ENCODE data around the gene RBMS3.
"Not testable (repeated sequence)": the region's sequence is repeated elsewhere in the genome, so short reads cannot be mapped to it uniquely, and the experiment has no call there.

The RBMS3 gene

GRCh38 chr3:30004481-30004880 lies 723.6 kb downstream of the RBMS3 start:
- Mint-ChIP-seq H3K4me1 (ENCODE audit: low read depth) (peaks cover 2% of the 10 kb centered on the region), H3K27ac (no peak overlapping the region), H3K4me3 (no peak overlapping the region), H3K36me3 (ENCODE audit: low read depth) (no peaks in the 10 kb centered on the region), H3K9me3 (no peaks in the 10 kb centered on the region), H3K27me3 (ENCODE audit: low read depth) (peaks cover 9% of the 10 kb centered on the region)

DNA sequence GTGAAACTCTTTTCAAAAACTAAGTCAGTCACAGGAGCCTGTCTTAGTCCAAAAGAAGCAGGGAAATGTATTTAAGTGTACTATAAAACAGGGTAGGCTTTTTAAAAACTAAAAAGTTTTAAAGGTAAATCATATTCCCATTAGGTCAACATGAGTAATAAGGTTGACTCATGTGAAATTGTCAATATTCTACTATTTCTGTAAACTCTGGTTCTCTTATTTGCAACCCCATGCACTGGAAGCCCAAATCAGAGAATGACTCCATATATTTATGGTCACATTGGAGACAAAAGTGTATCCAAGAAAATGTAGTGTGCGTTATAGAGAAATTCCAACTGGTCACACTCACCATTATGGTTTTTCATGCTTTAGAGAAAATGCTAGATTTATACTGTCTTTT lies 725.2 kb downstream of the RBMS3 start:
- no peaks in the 10 kb centered on the region for H3K36me3 Mint-ChIP-seq (ENCODE audit: low read depth)
- H3K4me1 Mint-ChIP-seq (ENCODE audit: low read depth), result peaks cover 2% of the 10 kb centered on the region
- no peak overlapping the region for H3K4me3 Mint-ChIP-seq
- H3K27me3 Mint-ChIP-seq (ENCODE audit: low read depth), result peaks cover 11% of the 10 kb centered on the region
- H3K27ac Mint-ChIP-seq, result no peak overlapping the region
- H3K9me3 Mint-ChIP-seq, result no peaks in the 10 kb centered on the region

DNA sequence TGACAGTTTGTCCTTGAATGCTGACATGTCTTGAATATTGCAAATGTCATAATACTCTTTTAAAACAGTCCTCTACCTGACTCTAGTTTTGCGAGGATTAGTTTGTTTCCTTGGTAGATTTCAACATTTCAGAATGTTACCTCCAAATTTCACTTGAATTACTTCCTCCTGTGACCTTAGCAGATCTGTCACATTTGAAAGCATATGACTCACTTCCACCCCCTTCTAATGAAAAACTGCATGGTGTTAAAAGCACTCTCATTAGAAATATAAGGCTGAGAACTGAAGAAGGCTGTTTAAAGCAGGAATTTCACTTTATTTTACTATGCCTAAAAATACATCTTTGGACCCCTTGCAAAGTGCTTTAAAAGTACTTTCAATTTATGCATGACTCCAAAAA lies 726.8 kb downstream of the RBMS3 start:
- Mint-ChIP-seq H3K4me1 (ENCODE audit: low read depth) (peaks cover 2% of the 10 kb centered on the region), H3K4me3 (no peak overlapping the region), H3K27ac (no peak overlapping the region), H3K27me3 (ENCODE audit: low read depth) (peaks cover 17% of the 10 kb centered on the region), H3K9me3 (no peaks in the 10 kb centered on the region), H3K36me3 (ENCODE audit: low read depth) (no peaks in the 10 kb centered on the region)

- Mint-ChIP-seq H3K9me3 (no peaks in the 10 kb centered on the region), H3K27me3 (ENCODE audit: low read depth) (peaks cover 21% of the 10 kb centered on the region), H3K36me3 (ENCODE audit: low read depth) (no peaks in the 10 kb centered on the region), H3K4me1 (ENCODE audit: low read depth) (peaks cover 2% of the 10 kb centered on the region), H3K27ac (no peak overlapping the region), H3K4me3 (no peak overlapping the region)
These were observed 730.4 kb downstream of the RBMS3 start for GRCh38 chr3:30011237-30011803.

DNA sequence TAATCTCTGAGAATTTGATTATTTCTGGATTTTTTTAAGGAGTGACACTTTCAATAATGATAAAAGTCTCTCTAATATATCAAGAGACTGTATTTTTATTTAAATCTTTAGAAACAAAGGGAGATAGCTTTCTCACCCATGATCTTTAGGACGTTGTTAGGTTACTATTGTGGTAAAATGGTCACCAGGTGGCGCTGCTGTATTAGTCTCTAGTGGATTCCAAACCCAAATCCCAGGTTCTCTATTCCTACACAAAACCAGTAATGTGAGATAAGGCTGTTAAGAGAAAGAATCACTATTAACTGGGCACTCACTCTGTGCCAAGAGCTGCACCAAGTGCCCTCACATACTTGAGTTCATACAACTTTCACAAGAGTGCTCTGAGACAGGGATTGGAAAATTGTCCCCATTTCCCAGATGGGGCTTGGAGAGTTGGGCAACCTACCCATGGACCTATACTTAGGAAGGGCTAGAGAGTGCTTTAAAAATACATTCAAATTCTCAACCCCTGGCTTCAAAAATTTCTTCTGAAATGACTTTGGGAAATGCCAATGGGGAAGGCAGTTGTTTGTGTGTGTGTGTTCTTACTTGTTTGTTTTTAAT lies 732.2 kb downstream of the RBMS3 start:
- Mint-ChIP-seq H3K4me1 (ENCODE audit: low read depth) (no peaks in the 10 kb centered on the region), H3K27me3 (ENCODE audit: low read depth) (peaks cover 24% of the 10 kb centered on the region), H3K27ac (no peak overlapping the region), H3K9me3 (no peaks in the 10 kb centered on the region), H3K36me3 (ENCODE audit: low read depth) (no peaks in the 10 kb centered on the region), H3K4me3 (no peak overlapping the region)

DNA sequence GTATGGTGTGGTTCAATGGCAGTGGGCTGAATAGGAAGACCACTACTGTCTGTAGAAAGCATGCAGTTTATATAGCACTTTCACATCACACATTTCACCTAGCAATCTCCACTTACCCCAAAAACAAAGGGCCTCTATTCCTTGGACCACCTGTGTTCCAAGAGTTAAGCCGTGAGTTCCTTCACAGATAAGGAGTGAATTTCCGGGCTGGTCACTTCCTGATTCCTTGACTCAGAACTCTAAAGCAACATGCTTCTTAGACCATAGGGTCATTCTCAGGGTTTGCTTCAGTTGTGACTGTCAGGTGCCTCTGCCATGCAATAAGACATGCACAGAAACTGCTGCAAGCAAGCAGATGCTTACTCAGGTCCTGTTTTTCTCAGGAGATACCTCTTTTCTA lies 737.0 kb downstream of the RBMS3 start:
- Mint-ChIP-seq H3K9me3 (no peaks in the 10 kb centered on the region), H3K36me3 (ENCODE audit: low read depth) (no peaks in the 10 kb centered on the region), H3K4me1 (ENCODE audit: low read depth) (no peaks in the 10 kb centered on the region), H3K4me3 (no peak overlapping the region), H3K27ac (no peak overlapping the region), H3K27me3 (ENCODE audit: low read depth) (peaks cover 36% of the 10 kb centered on the region)

DNA sequence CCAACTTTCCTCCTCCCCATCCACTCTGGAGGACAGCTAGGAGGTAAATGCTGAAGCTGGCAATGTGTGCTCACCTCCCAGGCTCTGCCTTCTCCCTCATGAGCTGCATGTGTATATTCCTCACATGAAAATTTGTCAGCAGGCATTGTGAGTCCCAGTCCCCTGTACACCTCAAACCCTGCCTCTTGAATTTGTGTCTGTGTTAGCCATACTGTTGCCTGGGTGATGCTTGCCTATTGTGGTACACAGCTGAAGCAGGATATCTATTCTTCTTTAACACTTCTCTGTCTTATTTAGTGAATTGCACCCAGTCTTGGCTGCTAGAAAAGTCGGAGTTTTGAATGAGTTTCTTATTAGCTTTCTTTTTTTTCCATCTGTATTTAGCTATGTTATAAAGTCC lies 739.5 kb downstream of the RBMS3 start:
- Mint-ChIP-seq H3K36me3 (ENCODE audit: low read depth) (no peaks in the 10 kb centered on the region), H3K27ac (no peak overlapping the region), H3K9me3 (no peaks in the 10 kb centered on the region), H3K4me3 (no peak overlapping the region), H3K4me1 (ENCODE audit: low read depth) (no peaks in the 10 kb centered on the region), H3K27me3 (ENCODE audit: low read depth) (peaks cover 39% of the 10 kb centered on the region)

DNA sequence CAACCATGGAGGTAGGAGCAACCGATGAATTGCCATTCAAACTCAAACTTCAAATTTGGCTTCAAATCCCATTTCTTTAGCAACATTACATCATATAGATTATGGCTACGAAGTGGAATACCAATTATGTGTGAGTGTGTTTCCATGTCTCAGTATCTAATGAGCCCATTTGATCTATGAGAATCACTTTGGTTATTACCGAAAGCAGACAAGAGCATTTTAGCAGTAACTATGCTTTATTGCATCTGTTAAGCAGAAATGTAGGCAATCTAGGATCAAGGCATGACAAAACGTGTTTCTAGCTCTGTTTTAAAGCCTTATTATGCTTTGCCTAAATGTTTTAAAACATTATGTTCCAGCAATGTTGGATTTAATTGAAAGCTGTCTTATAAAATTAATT lies 743.6 kb downstream of the RBMS3 start:
- H3K4me1 Mint-ChIP-seq (ENCODE audit: low read depth), result no peaks in the 10 kb centered on the region
- no peaks in the 10 kb centered on the region for H3K36me3 Mint-ChIP-seq (ENCODE audit: low read depth)
- H3K4me3 Mint-ChIP-seq, result no peak overlapping the region
- peaks cover 45% of the 10 kb centered on the region for H3K27me3 Mint-ChIP-seq (ENCODE audit: low read depth)
- no peak overlapping the region for H3K27ac Mint-ChIP-seq
- H3K9me3 Mint-ChIP-seq, result no peaks in the 10 kb centered on the region

GRCh38 chr3:30026851-30027250 lies 746.0 kb downstream of the RBMS3 start:
- H3K36me3 Mint-ChIP-seq (ENCODE audit: low read depth), result no peaks in the 10 kb centered on the region
- H3K4me1 Mint-ChIP-seq (ENCODE audit: low read depth), result no peaks in the 10 kb centered on the region
- peaks cover 47% of the 10 kb centered on the region for H3K27me3 Mint-ChIP-seq (ENCODE audit: low read depth)
- H3K9me3 Mint-ChIP-seq, result no peaks in the 10 kb centered on the region
- H3K4me3 Mint-ChIP-seq, result no peak overlapping the region
- no peak overlapping the region for H3K27ac Mint-ChIP-seq

GRCh38 chr3:30034246-30034991 lies 753.5 kb downstream of the RBMS3 start:
- H3K4me1 Mint-ChIP-seq (ENCODE audit: low read depth), result peaks cover 2% of the 10 kb centered on the region
- H3K27me3 Mint-ChIP-seq (ENCODE audit: low read depth), result peaks cover 44% of the 10 kb centered on the region
- no peaks in the 10 kb centered on the region for H3K36me3 Mint-ChIP-seq (ENCODE audit: low read depth)
- no peaks in the 10 kb centered on the region for H3K9me3 Mint-ChIP-seq
- H3K4me3 Mint-ChIP-seq, result no peak overlapping the region
- no peak overlapping the region for H3K27ac Mint-ChIP-seq

- Mint-ChIP-seq H3K4me1 (ENCODE audit: low read depth) (peaks cover 2% of the 10 kb centered on the region), H3K36me3 (ENCODE audit: low read depth) (no peaks in the 10 kb centered on the region), H3K4me3 (no peak overlapping the region), H3K27me3 (ENCODE audit: low read depth) (peaks cover 44% of the 10 kb centered on the region), H3K9me3 (no peaks in the 10 kb centered on the region), H3K27ac (no peak overlapping the region)
These were observed 755.2 kb downstream of the RBMS3 start for GRCh38 chr3:30035935-30036567.

DNA sequence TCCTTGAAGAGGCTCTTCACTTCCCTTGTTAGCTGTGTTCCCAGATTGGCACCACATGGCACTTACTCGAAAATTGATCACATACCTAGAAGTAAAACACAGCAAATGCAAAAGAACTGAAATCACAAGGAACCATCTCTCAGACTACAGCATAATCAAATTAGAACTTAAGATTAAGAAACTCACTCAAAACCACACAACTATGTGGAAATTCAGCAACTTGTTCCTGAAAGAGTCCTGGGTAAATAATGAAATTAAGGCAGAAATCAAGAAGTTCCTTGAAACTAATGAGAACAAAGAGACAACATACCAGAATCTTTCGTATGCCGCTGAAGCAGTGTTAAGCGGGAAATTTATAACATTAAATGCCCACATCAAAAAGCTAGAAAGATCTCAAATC lies 759.3 kb downstream of the RBMS3 start:
- H3K4me3 Mint-ChIP-seq, result no peak overlapping the region
- no peaks in the 10 kb centered on the region for H3K9me3 Mint-ChIP-seq
- no peaks in the 10 kb centered on the region for H3K36me3 Mint-ChIP-seq (ENCODE audit: low read depth)
- H3K4me1 Mint-ChIP-seq (ENCODE audit: low read depth), result no peaks in the 10 kb centered on the region
- H3K27me3 Mint-ChIP-seq (ENCODE audit: low read depth), result peaks cover 31% of the 10 kb centered on the region
- H3K27ac Mint-ChIP-seq, result no peak overlapping the region

DNA sequence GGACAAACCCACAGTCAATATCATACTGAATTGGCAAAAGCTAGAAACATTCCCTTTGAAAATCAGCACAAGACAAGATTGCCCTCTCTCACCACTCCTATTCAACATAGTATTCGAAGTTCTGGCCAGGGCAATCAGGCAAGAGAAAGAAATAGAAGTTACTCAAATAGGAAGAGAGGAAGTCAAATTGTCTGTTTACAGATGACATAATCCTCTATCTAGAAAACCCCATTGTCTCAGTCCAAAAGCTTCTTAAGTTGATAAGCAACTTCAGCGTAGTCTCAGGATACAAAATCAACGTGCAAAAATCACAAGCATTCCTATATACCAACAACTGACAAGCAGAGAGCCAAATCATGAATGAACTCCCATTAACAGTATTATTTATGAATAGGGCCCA lies 760.6 kb downstream of the RBMS3 start:
- H3K27ac Mint-ChIP-seq; H3K36me3 Mint-ChIP-seq (ENCODE audit: low read depth); H3K4me1 Mint-ChIP-seq (ENCODE audit: low read depth); H3K4me3 Mint-ChIP-seq; H3K9me3 Mint-ChIP-seq: not testable (repeated sequence)
- peaks cover 21% of the 10 kb centered on the region for H3K27me3 Mint-ChIP-seq (ENCODE audit: low read depth)

DNA sequence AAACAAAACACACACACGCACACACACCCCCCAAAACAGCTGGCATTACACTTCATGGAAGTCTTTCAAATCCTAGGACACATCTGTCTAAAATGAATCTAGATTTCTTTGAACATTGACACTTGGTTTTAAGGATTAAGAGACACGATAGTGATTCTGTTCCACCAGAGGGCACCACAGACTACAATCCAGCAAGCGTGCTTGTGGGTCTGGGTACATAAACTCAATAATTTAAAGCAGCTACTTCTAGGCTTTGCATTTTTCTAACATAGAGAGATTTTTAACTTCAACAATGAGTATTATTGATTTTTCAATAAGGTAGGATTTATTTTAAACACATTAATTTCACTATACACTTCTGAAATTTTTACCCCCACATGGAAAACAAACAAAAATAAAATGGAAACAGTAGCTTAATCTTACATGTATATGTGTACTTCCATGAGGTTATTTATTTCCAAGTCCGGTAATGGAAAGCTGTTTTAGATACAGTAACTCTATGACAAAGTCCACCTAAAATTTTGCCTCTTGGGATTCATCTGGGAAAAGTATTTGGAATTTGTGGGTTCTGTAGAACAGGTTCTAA lies 761.5 kb downstream of the RBMS3 start:
- no peak overlapping the region for H3K4me3 Mint-ChIP-seq
- no peaks in the 10 kb centered on the region for H3K9me3 Mint-ChIP-seq
- no peaks in the 10 kb centered on the region for H3K36me3 Mint-ChIP-seq (ENCODE audit: low read depth)
- no peaks in the 10 kb centered on the region for H3K4me1 Mint-ChIP-seq (ENCODE audit: low read depth)
- H3K27ac Mint-ChIP-seq, result no peak overlapping the region
- H3K27me3 Mint-ChIP-seq (ENCODE audit: low read depth), result peaks cover 25% of the 10 kb centered on the region

Data from T-helper 1 cell treated with Interleukin-12 subunit alpha and Interleukin-12 subunit beta and Interleukin-4 antibody, amounts not matched to agents 30 μg/mL and 1 μg/mL, for 36 hours (primary cell).